Gastroesophageal sphincter (tissue), 4 donors: ENCODE results near the gene LRRC3. TPM values are rescaled to one million over a fixed set of nuclear protein-coding genes. Genes with fewer than 3 reads are reported as not detected.

Experiments used
- ATAC-seq: fragments of 150-250 bp; one replicate; pipeline ENCODE4 v1.9.1; 2016; ENCODE audit warnings: mild to moderate bottlenecking, moderate library complexity
- H3K27ac ChIP-seq, 4 donors: fragments of 200-600 bp; sonication (generic) in 3 of 4; 1 replicate in 3 of 4; 2 replicates in 1 of 4; pipeline ENCODE4 v1.5.1; 2016 to 2019
- H3K27me3 ChIP-seq: fragments of 200-600 bp; sonication (generic); one replicate; pipeline ENCODE4 v1.5.1; 2019
- H3K36me3 ChIP-seq, 2 donors: fragments of 200-600 bp; sonication (generic); one replicate each; pipeline ENCODE4 v1.5.1; 2019; ENCODE audit warnings: control low read depth in 1 of 2
- H3K4me1 ChIP-seq, 3 donors: fragments of 200-600 bp; sonication (generic); 1 replicate in 2 of 3; 2 replicates in 1 of 3; pipeline ENCODE4 v1.5.1; 2016 to 2019; ENCODE audit warnings: control low read depth in 2 of 3
- H3K4me3 ChIP-seq, 2 donors: fragments of 200-600 bp; sonication (generic); one replicate each; pipeline ENCODE4 v1.5.1; 2019; ENCODE audit warnings: mild to moderate bottlenecking in 1 of 2, moderate library complexity in 1 of 2
- H3K9me3 ChIP-seq, 3 donors: fragments of 200-600 bp; sonication (generic); one replicate each; pipeline ENCODE4 v1.5.1; 2017 to 2019; ENCODE audit warnings: control low read depth in 2 of 3
- EP300 ChIP-seq: sonication (generic); formaldehyde crosslinking; IDR thresholded peaks from one replicate; pipeline ENCODE4 v1.6.1; 2017; ENCODE audit warnings: antibody characterized with exemption, mild to moderate bottlenecking
- POLR2A ChIP-seq, 2 donors: fragments of 450-650 bp; IDR thresholded peaks; one replicate each; pipeline ENCODE4 v1.6.1; 2017; ENCODE audit warnings: antibody characterized with exemption in 2 of 2, mild to moderate bottlenecking in 2 of 2, moderate library complexity in 1 of 2
- POLR2AphosphoS5 ChIP-seq: sonication (generic); formaldehyde crosslinking; IDR thresholded peaks from one replicate; pipeline ENCODE4 v1.6.1; 2017; ENCODE audit warnings: antibody characterized with exemption
- WGBS, 2 donors: methylation state at CpG; one replicate each; pipeline ENCODE4 v1.1.5; 2018; ENCODE audit warnings: low coverage in 1 of 2; 5-methylcytosine and 5-hydroxymethylcytosine counted together
- total RNA-seq, 4 donors: library from RNA; depleted of rRNA; stranded (reverse); fragments of >200 nt; gene quantifications; one replicate each; pipeline ENCODE4 v1.1.0, GENCODE V29; 2016
- TF ChIP-seq, protein P1 (sequence below), 4 experiments: fragments of 200-600 bp in 2 of 4; fragments of 450-650 bp in 2 of 4; sonication (generic) in 1 of 4; IDR thresholded peaks; one replicate each; pipeline ENCODE4 v1.5.1; 2017 to 2019; ENCODE audit warnings: antibody characterized with exemption in 4 of 4, mild to moderate bottlenecking in 2 of 4, moderate library complexity in 2 of 4

LRRC3 gene
- total RNA-seq, 4 donors from 2014 or later, result 2.7 to 8.3 (median 6.7) TPM

DNA sequence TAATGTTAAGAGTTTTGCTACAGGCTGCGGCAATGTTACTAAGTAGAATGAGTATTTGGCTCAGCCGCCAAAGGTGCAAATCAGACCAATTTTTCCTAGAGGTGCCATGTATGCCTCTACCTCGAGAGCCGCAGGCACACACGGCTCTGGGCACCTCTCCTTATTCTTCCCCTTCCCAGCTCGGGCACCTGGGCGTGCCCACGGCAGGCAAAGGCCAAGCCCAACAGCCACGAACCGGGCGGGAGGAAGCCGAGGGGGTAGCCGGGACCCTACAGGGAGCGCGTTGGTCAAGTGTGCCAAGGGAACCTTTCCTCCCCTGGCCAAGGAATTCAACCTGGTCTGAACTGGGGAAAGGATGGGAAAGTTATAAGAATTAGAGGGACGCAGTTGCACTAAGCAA lies 31.0 kb downstream of the LRRC3 start:
- no peak overlapping the region for H3K27ac ChIP-seq
- TF ChIP-seq POLR2A (IDR thresholded peaks at IDR 0.05), result no peak
- no peak for TF ChIP-seq EP300
- TF ChIP-seq POLR2AphosphoS5, result no peak
- TF ChIP-seq, protein P1, sequence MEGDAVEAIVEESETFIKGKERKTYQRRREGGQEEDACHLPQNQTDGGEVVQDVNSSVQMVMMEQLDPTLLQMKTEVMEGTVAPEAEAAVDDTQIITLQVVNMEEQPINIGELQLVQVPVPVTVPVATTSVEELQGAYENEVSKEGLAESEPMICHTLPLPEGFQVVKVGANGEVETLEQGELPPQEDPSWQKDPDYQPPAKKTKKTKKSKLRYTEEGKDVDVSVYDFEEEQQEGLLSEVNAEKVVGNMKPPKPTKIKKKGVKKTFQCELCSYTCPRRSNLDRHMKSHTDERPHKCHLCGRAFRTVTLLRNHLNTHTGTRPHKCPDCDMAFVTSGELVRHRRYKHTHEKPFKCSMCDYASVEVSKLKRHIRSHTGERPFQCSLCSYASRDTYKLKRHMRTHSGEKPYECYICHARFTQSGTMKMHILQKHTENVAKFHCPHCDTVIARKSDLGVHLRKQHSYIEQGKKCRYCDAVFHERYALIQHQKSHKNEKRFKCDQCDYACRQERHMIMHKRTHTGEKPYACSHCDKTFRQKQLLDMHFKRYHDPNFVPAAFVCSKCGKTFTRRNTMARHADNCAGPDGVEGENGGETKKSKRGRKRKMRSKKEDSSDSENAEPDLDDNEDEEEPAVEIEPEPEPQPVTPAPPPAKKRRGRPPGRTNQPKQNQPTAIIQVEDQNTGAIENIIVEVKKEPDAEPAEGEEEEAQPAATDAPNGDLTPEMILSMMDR (IDR thresholded peaks at IDR 0.05), result no peak
- H3K27me3 ChIP-seq, result peaks cover 32% of the 10 kb centered on the region
- H3K9me3 ChIP-seq, result no peaks in the 10 kb centered on the region
- 83 to 86% methylated on average over 1 to 4 of the region's 16 CpGs for WGBS, 2 donors
- H3K36me3 ChIP-seq, result no peaks in the 10 kb centered on the region
- no peaks in the 10 kb centered on the region for H3K4me1 ChIP-seq
- ATAC-seq, result no peak
- peak overlapping the region in 1 of 2 donors; percentile 30 for H3K4me3 ChIP-seq

DNA sequence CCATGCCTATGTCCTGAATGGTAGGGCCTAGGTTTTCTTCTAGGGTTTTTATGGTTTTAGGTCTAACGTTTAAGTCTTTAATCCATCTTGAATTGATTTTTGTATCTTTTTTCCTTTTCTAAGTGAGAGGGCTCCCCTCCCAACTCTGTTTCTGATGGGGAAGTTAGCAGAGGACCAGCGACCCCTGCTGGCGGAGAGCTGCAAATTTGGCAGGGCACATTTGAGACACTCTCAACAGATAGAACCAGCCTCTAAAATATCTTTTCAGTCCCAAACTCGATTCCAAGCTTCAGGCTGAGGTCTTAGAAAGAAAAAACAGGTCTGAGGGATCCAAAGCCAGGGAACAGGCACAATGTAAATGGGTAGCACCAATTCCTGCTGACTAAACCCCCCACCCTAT lies 32.5 kb downstream of the LRRC3 start:
- TF ChIP-seq, protein P1 (IDR thresholded peaks at IDR 0.05), result peak in 1 of 4 experiments; percentile 31
- no peak for TF ChIP-seq POLR2AphosphoS5
- Histone ChIP-seq H3K27ac (no peak overlapping the region), H3K36me3 (no peaks in the 10 kb centered on the region), H3K4me1 (no peaks in the 10 kb centered on the region), H3K27me3 (peaks cover 25% of the 10 kb centered on the region), H3K4me3 (no peak overlapping the region), H3K9me3 (peaks cover 0 to 10% (median 0%) of the 10 kb centered on the region in 3 donors)
- ATAC-seq, result no peak
- 15% methylated on average over 4 of the region's 4 CpGs; no CpG with 5 or more reads in 1 of the 2 donors for WGBS, 2 donors

DNA sequence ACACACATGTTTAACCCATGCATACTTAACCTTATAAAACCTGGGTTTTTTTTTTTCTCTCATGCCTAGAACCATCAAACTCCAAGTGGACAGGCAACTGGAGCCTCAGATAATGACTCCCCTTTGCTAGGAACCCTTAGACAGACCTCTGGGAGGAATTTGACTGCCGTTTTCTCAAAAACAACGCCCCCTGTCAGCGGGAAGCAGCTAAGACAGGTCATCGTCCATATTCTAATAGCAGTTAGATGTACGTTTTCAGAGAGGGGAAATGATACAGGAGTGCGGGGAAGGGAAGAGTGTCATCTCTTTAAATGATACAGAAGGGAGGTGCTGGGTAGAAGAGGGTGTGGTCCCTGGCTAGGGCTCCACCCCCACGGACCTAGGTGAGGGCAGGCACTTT lies 34.7 kb downstream of the LRRC3 start:
- WGBS, 2 donors, result 34 to 48% methylated on average over 4 to 7 of the region's 7 CpGs
- ATAC-seq, result no peak
- H3K9me3 ChIP-seq, result peaks cover 0 to 24% (median 0%) of the 10 kb centered on the region in 3 donors
- no peaks in the 10 kb centered on the region for H3K36me3 ChIP-seq
- no peaks in the 10 kb centered on the region for H3K4me1 ChIP-seq
- H3K27ac ChIP-seq, result no peak overlapping the region
- TF ChIP-seq POLR2A (IDR thresholded peaks at IDR 0.05) (no peak), EP300 (no peak), POLR2AphosphoS5 (no peak)
- TF ChIP-seq, protein P1 (IDR thresholded peaks at IDR 0.05), result no peak
- peaks cover 13% of the 10 kb centered on the region for H3K27me3 ChIP-seq
- no peak overlapping the region for H3K4me3 ChIP-seq

DNA sequence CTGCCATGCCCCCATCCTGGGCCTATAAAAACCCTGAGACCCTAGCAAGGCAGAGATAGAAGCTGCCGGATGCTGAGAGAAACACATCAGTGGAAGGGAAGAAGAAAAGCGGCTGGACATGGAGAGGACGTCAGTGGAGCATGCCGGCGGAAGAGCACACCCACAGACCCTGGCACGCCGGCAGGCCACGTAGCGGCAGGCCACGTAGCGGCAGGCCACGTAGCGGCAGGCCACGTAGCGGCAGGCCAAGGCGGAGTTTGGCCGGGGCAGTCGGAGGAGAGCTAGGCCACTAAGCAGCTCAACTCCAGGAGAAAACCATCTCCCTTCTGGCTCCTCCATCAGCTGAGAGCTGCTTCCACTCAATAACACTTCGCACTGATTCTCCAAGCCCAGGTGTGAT lies 35.1 kb downstream of the LRRC3 start:
- Histone ChIP-seq H3K36me3 (no peaks in the 10 kb centered on the region), H3K27ac (no peak overlapping the region), H3K4me1 (no peaks in the 10 kb centered on the region), H3K9me3 (peaks cover 0 to 24% (median 0%) of the 10 kb centered on the region in 3 donors), H3K4me3 (no peak overlapping the region), H3K27me3 (peaks cover 10% of the 10 kb centered on the region)
- TF ChIP-seq, protein P1 (IDR thresholded peaks at IDR 0.05), result no peak
- no peak for TF ChIP-seq POLR2AphosphoS5
- TF ChIP-seq POLR2A (IDR thresholded peaks at IDR 0.05), result no peak
- TF ChIP-seq EP300, result no peak
- ATAC-seq, result no peak
- 94% methylated on average over 19 of the region's 19 CpGs; no CpG with 5 or more reads in 1 of the 2 donors for WGBS, 2 donors

DNA sequence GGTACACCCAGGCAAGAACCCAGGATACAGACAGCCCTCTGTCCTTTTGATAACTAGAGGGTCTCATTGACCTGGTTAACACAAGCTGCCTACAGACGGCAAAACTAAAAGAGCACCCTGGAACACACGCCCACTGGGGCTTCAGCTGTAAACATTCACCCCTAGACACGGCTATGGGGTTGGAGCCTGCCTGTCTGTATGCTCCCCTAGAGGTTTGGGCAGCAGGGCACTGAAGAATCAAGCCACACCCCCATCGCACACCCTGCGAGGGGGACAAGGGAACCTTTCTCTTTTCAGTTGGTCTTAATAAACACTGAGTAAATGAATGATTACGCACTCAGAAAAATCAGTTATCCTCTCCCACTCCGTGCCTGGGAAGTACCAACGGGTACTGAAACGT lies 35.5 kb downstream of the LRRC3 start:
- no peak overlapping the region for H3K4me3 ChIP-seq
- H3K9me3 ChIP-seq, result peaks cover 0 to 24% (median 0%) of the 10 kb centered on the region in 3 donors
- peaks cover 11% of the 10 kb centered on the region for H3K27me3 ChIP-seq
- no peak for ATAC-seq
- no peak overlapping the region for H3K27ac ChIP-seq
- H3K4me1 ChIP-seq, result no peaks in the 10 kb centered on the region
- TF ChIP-seq EP300, result no peak
- TF ChIP-seq POLR2A (IDR thresholded peaks at IDR 0.05), result no peak
- TF ChIP-seq, protein P1 (IDR thresholded peaks at IDR 0.05), result no peak
- no peak for TF ChIP-seq POLR2AphosphoS5
- WGBS, 2 donors, result 59 to 87% methylated on average over 6 to 8 of the region's 9 CpGs
- H3K36me3 ChIP-seq, result no peaks in the 10 kb centered on the region
